Fibroblast of pulmonary artery (primary cell): ENCODE results near the gene PTPN4.
A peak's percentile ranks its signal among the peaks of the same experiment; 100 is the strongest.

Experiments
- DNase-seq: peaks from one replicate; pipeline ENCODE4 v3.0.0-alpha.2; 2010; ENCODE audit warnings: low read depth
- H3K4me3 ChIP-seq: replicated peaks from 2 replicates; pipeline ENCODE4 v1.5.1; 2011; ENCODE audit warnings: low read depth, mild to moderate bottlenecking, control low read depth, low read length, moderate library complexity
- CTCF ChIP-seq: IDR thresholded peaks from 2 replicates; pipeline ENCODE4 v1.5.1; 2011; ENCODE audit warnings: mild to moderate bottlenecking, control low read depth, low read length, inconsistent platforms; ENCODE audit errors: missing control alignments

PTPN4 gene

GRCh38 chr2:119753041-119753929 lies 6.4 kb upstream of the PTPN4 start:
- peak; percentile 73 for DNase-seq
- peak; percentile 74 for TF ChIP-seq CTCF
- H3K4me3 ChIP-seq: no peak overlapping the region

- no peak for TF ChIP-seq CTCF
- peak; percentile 30 for DNase-seq
- no peak overlapping the region for H3K4me3 ChIP-seq
Observed at GRCh38 chr2:119753930-119754321, 5.8 kb upstream of the PTPN4 start.

GRCh38 chr2:119755906-119756305 lies 3.8 kb upstream of the PTPN4 start:
- DNase-seq: no peak
- no peak overlapping the region for H3K4me3 ChIP-seq
- TF ChIP-seq CTCF: no peak

- no peak for TF ChIP-seq CTCF
- peak; percentile 76 for DNase-seq
- no peak overlapping the region for H3K4me3 ChIP-seq
Observed at GRCh38 chr2:119756837-119757236, 2.9 kb upstream of the PTPN4 start.

GRCh38 chr2:119758881-119759450 lies 756 bp upstream of the PTPN4 start:
- H3K4me3 ChIP-seq: peak overlapping the region; percentile 83
- DNase-seq: no peak
- TF ChIP-seq CTCF: no peak

- no peak for DNase-seq
- TF ChIP-seq CTCF: no peak
- peak overlapping the region; percentile 83 for H3K4me3 ChIP-seq
Observed at GRCh38 chr2:119760237-119760955, 674 bp downstream of the PTPN4 start.
